Measurements from ENCODE around the gene TKTL1.

The TKTL1 gene

DNA sequence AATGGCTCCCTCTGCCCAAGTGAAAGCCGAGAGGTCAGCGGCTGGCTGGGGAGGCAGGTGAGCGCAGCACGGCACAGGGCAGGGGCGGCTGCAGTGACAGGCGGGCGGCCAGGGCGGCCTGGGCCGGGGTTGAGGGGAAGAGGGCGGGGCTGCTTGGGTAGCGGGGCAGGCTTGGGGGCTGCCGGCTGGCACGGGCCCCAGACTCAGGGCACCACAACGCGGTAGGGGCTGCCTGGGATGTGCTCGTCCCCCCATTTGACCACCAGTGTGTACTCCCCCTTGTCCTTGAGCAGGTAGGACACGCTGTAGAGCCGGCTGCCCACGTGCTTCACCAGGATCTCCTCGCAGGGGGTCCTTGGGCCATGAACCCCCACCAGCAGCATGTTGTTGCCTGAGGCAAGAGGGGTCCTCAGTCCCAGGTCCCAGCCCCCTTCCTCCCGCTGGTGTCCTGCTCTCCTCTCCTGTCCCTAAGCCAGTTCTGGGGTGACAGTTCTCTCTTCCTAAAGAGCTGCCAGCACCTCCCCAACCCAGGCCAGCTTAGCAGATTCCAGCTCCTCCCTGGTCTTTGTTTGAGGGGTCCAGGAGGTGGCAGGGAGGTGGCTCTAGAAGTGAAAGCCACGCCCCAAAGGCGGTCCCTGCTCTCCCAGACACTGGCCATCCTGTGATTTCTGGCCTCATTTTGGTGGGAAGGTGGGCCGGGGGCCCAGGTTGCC lies 53.2 kb downstream of the TKTL1 start:
- DNase-seq: no peak

DNA sequence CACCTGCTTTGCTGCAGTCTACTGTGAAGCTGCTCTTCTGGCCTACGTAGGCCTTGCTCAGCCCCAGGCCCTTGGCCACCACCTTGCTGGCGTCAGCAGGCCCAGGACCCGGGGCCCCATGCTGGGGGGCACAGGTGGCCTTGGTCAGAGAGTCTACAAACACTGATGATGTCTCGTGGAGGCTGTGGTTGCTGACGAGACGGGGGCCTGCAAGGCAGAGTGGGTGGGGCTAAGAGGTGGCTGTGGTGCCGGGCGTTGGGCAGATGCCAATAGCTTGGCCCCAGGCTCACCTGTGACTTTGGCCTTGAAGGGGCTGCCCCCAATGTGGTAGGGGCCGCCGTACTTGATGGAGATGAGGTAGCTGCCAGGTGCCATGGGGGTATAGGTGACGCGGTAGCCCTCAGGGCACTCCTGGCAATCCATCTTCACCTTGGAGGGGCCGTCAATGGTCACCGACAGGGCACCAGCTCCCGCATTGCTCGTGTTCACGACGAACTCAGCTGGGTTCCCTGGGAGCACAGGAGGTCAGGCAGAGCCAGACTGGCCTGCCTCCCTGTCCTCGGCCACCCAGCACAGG lies 53.9 kb downstream of the TKTL1 start:
- no peak for DNase-seq

DNA sequence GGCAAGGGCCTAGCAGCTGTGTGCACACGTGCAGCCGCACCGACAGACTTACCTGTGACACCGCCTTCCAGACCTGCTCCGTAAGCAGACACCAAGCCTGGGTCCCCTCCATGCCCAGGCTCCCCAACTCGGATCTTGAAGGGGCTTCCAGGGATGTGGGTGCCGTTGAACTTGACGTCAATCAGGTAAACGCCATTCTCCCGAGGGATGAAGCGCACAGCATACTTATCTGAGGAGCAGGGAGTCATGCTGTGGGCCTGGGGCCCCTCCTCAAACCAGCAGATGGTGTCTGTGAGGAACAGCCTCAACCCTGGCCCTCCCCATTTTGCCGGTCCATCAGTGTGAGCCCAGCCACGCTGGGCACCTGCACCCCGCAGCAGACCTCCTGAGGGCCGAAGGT lies 54.4 kb downstream of the TKTL1 start:
- DNase-seq: no peak

DNA sequence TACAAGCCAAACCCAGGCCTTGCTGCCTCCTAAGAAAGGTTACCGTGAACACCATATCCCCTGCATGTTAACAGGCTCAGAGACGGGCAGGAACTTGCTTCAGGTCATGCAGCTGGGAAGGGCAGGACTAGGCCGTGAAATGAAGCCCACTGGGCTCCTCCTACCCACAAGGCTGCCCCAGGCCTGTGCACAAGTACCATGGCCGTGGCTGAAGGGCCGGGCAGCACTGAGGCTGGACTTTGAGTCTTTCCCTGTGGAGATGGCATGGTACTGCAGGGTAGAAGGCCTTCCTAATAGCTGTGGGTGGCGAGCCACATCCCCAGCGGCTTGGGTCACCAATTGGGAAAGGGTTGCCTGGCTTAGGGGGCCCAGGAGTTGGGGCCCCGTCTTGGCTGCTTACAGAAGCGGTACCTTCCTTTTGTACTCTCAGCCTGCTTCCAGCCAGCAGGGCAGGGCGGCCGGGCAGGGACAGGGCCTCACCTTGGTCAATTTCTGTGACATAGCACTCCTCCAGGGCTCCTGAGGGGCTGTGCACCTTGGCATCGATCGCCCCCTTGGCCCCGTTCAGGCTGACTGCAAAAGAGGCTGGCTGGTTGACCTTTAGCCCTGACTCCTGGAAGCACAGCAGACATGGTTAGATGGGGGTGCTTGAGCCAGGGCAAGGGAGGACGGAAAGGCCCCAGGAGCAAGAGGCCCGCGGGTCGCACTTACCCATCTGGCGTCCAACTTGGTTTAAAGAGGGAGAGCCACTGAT lies 55.0 kb downstream of the TKTL1 start:
- DNase-seq: no peak

DNA sequence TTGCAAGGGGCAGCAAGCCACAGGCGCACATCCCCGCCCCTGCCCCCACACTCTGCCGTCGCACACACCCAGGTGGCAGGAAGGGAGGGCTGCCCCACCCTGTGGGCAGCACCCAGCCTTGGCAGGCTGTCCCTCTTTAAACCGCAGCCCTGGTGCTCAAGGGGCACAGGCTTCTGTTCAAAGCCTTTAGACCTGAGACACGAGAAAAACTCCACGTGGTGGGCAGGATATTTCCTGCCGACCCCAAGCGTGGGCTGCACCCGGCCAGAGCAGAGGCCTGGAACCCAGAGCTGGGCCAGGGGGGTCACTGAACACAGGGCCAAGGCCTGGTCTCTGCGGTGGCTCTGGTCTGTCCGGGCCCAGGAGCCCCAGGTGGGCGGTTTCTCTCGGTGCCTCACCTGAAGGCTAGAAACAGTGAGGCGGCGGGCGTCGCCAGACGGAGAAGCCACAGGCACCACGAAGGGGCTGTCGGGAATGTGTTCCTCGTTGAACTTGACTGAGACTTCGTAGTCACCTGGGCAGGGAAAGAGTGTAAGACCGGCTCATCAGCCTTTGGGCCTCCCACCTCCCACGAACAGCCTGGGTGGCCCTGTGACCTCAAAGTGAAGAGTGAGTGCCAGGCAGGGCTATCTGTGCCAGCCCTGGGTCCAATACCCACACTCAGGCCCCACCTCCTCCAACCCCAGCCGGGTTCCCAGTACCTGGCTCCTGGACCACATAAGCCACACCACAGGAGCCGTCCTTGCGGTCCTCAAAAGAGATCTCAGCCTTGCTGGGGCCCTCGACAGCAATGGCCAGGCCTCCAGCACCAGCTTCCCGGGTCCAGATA lies 55.8 kb downstream of the TKTL1 start:
- peak; percentile 73 for DNase-seq

DNA sequence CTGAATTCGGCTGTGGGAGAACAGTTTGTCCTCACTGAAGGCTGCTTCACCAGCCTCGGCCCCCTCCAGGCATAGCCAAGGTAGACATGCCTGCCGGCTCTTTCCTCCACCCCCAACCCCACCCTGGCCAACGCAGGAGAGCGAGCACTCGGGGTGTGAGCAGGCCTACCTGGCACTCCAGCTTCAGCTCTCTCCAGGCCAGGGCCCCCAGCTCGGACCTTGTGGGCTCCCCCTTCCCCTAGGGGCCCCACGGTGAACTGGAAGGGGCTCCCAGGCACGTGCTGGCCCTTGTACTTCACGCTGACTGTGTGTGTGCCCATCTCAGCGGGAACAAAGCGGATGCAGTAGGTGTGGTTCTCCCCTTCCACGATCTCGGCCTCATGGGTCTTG lies 56.4 kb downstream of the TKTL1 start:
- DNase-seq: no peak

DNA sequence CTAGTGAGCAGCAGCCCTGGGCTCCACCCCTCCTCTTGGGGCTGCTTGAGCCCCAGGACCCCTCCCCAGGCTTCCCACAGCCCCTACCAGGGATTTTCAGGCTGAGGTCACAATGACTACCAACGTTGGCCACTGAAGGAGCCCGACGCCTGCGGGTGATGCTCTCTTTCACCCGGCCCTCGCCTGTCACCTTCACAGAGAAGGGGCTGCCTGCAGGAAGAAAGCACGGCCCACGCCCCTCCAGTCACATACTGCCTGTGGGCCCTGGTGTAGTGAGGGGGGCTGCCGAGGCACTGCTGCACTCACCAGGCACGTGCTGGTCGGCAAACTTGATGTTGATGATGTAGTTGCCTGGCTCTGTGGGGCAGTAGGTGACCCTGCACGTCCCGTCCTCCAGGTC lies 56.9 kb downstream of the TKTL1 start:
- DNase-seq: no peak

DNA sequence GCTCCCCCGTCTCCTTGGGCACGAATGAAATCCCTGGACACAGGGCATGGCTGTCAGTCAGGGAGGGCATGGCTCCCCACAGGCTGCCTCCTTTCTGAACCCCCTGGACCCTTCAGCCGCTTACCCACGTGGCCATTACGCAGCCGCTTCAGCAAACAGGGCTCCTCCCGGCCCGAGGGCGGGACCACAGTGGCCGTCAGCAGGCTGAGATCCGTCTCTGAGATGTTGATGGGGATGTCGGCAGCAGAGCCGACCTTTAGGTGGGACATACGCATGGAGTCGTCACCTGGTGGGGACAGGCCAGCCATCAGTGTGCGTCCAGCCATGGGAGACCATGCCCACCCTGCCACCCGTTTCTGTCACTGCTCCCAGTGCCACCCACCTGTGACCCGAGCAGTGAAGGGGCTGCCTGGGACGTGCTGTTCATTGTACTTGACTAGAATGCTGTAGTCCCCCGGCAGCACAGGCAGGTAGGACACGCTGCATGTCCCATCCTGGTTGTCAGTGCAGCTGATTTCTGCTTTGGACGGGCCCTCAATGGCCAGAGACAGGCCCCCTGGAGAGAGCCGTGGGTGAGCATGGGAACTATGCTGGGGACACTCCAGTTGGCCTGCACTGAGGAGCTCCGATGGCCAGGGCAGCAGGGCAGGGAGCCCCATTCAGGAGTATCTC lies 57.7 kb downstream of the TKTL1 start:
- no peak for DNase-seq

DNA sequence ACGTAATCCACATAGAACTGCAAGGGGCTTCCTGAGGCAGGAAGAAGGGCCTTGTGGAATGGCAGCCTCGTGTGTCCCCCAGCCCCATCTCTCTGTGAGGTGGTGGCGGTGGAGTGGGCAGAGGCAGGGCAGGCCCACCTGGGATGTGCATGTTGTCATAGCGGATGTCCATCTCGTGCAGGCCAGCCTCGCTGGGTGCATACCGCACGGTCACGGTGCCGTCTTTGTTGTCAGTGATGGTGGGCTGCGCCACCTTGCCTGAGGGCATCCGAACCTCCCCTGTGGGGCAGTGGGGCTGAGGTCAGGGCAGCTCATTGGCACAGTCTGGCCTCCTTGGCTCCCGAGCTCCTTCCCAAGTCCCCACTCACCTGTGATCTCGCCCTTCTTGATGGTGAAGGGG lies 58.4 kb downstream of the TKTL1 start:
- no peak for DNase-seq

DNA sequence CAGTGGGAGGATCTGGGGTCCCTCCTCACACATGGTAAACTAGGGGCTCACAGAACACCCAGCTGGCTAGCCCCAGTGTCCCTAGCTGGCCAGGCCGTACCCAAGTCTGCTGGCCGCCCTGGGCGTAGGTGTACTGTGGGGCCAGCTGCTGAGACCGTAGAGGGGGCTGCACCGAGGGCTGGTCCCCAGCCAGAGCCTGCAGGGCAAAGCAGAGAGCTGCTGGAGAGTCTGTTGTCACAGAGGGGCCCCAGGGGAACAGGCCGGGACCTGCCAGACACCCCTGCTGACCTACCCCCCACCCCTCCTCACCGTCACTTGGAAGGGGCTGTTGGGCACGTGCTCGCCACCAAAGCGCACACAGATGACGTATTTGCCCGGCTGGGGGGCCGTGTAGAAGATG lies 58.9 kb downstream of the TKTL1 start:
- DNase-seq: no peak

DNA sequence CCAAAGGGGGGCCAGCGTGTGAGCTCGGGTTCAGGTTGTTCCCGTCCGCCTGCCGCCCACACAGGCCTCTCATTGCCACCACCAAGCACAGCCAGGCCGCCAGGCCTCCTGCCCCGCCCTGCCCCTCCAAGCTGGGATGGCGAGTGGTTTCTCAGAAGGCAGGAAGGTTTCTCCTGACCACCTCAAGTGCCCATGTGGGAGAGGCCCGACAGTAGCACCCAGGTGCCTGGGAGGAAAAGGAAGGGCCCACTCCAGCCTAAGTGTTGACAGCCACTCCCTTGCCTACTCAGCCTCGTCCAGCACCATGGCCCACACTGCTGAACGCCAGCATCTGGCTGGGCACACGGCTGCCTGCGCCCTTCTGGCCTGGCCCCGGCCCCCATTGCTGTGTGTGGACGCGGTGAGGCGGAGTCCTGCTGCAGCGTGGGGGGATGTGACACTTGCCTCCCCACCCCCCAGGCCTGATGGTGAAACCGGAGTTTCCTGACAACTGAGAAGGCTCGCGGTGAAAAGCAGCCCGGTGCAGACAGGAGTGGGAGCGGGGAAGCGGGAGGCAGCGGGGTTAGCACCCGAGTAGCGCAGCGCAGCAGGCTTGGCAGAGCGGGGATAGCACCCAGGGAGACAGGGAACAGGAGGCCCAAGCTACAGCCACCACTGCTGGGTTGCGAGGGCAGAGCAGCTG lies 59.6 kb downstream of the TKTL1 start:
- no peak for DNase-seq

DNA sequence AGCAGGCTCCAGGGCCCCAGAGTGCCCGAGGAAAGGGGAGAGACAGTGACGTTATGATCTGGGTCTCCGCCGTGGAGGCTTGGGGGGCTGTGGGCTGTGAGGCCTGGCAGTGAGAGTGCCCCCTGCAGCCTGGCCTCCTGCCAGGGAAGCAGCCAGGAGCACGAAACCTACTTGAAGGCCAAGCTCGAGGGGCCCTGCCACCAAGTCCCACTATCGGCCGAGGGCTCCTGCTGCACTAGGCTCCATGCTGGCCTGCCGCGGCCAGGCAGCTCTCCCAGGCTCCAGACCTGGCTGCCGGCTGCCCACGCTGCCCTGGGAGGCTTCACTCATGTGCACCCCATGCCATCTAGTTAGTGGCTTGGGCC lies 60.2 kb downstream of the TKTL1 start:
- DNase-seq: no peak

DNA sequence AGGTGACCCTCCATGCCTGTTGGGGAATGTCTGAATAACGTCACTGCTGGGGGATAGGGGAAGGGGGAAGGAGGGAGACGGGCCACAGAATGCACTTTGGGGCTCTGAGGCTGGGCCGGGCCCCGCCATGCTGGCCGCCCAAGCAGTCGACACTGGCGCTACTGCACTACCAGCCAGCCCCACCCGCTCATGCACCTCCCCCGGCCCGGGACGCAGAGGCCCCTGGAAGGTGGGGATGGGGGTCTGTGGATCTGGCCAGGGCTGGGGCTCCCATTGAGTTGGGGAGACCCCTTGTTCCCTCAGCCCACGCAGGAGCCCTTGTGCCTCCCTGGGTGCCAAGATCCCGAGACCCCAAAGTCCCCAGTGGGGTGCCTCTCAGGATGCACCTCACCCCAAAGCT lies 61.0 kb downstream of the TKTL1 start:
- DNase-seq: no peak

DNA sequence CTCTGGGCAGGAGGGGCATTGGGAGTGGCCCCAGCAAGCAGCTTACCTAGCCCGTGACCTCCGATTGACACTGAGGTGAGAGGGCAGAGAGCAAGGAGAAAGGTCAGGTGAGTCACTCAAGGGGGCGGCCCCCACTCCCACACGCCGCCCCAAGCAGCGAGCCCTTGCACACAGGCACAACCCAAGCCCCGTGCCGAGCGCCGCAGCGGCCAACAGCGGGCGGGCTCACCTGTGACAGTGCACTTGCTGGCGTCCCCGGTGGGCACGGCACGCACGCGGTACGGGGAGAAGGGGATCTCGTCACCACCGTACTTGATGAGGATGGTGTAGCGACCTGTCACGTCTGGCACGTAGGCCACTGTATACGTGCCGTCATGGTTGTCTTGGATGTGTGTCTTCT lies 61.6 kb downstream of the TKTL1 start:
- DNase-seq: no peak

DNA sequence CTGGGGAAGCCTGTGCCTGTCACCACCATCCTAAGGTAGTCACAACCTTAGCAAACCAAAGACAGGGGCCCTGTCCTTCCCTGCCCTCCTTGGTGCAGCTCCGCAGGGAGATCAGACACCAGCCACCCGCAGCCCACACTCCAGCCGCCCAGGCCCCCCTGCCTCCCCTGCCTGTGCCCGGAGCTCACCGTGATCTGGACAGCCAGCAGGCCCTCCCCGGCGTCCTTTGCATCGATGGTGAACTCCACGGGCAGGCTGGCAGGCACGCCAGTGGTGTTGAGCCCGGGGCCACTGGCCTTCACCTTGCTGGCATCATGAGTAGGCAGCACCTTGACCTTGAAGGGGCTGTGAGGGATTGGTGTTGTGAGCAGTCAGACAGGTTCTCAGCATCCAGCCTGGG lies 62.4 kb downstream of the TKTL1 start:
- DNase-seq: no peak

DNA sequence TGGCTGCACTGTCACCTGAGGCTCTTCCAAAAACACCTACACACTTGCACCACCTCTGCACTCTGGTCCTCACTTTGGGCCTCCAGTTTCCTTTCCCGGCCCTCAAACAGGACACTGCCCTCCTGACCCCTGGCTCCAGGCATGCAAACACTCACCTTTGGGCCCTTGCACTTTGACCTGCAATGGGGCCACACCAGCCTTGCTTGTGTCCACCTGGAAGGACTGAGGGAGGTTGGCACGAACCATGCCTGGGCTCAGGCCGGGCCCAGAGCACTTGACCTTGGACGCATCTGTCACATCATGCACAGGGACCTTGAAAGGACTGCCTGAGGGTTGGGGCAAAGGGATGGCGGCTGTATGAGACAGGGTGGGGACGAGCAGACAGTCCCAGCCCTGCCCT lies 63.2 kb downstream of the TKTL1 start:
- DNase-seq: no peak

DNA sequence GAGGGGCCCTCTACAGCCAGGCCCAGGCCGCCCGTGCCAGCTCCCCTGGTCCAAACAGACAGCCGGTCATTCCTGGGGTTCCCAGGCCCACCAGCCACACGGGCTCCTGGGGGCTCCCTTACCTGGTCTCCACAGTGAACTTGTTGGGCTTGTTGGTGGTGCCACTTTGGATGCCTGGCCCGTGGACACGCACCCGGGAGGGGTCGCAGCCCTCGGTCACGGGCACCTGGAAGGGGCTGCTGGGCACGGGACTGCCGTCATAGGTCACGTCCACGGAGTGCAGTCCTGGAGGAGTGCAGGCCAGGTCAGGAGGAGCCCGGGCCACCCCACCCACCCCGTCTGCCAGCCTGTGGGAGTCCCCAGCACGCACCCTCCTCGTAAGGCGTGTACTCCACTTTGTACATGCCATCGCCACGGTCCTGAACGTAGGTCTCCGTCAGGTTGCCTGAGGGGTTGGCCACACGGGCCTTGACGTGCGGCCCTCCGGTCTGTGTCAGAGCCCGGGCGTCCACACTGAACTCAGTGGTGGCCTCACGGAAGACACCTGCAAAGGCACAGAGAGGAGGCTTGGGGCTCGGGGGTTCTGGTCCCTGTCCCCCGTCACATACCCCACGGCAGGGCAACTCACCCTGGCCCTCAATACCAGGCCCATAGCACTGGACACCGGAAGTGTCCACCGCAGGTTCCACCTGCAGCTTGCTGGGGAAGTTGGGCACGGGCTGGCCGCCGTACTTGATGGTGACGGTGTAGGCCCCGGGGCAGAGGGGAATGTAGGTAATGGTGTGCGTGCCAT lies 64.0 kb downstream of the TKTL1 start:
- no peak for DNase-seq

DNA sequence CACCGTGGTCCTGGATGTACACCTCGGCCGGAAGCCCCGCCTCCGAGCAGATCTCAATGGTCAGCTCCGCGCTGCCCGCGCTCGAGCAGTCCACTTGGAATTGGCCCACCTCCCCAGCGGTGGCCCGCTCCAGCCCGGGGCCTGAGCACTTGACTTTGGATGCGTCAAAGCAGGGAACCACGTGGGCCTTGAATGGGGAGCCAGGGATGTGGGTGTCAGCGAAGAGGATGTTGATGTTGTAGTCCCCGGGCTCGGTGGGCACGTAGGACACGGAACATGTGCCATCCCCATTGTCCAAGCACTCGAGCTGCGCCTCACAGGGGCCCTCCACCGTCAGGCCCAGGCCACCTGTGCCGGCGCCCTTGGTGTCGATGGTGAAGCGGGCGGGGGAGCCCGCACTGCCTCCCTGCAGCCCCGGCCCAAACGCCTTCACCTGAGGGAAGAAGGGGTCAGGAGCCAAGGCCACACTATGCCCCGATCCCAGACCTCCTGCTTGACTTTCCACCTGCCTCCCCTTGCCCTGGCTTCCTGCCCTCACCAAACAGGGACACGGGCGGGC lies 64.6 kb downstream of the TKTL1 start:
- no peak for DNase-seq

DNA sequence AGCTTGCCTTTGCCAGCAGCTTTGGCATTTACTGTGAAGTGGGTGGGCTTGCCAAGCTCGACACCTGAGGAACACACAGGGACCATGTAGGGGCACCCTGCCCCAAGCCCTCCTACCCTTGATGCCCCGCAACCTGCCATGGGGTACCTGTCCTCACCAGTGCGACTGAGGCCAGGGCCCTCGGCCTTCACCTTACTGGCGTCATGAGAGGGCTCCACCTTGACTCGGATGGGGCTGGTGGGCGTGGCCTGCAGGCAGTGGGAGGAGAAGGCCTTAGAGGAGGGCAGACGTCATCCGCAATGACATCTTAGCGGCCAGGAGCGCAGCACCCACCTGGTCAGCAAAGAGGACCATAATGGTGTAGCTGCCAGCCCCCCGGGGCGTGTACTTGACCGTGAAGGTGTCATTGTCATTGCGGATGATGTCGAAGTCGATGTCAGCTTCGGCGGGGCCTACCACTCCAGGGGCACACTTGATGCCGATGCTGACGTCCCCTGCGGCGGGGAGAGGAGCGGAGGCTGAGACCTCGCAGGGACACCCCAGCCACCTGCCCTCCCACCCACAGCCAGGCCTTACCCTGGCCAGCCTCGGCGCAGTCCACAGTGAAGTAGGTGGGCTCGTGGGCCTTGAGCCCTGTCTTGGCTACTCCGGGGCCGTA lies 66.6 kb downstream of the TKTL1 start:
- no peak for DNase-seq

DNA sequence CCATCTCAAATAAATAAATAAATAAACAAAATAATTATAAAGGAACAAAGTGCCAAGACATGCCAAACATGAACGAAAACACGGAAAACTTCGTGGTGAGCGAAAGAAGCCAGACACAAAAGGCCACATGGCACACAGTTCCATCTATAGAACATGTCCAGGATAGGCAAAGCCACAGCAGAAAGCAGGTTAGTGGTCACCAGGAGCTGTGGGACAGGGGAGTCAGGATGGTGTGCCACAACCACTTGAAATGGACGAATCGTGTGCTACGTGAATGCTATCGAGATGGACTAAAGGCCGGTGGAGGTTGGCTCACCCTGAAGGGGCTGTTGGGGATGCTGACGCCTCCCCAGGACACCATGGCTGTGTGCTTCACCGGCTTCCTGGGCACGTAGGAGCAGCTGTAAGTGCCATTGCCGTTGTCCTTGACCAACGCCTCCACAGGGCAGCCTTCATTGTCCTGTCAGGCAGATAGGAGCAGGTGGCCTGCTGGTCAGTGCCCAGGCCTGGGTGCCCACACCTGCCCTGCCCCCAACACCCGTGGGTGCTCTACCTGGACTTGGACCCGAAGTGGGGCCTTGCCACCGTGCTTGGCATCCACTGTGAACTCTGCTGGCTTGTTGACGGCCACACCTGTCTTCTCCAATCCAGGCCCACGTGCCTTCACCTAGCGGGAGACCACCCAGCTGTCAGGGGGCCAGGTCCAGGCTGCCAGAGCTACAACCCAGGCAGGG lies 68.3 kb downstream of the TKTL1 start:
- DNase-seq: no peak
